ENCODE measurements around the gene CNGA1.

Gene CNGA1

DNA sequence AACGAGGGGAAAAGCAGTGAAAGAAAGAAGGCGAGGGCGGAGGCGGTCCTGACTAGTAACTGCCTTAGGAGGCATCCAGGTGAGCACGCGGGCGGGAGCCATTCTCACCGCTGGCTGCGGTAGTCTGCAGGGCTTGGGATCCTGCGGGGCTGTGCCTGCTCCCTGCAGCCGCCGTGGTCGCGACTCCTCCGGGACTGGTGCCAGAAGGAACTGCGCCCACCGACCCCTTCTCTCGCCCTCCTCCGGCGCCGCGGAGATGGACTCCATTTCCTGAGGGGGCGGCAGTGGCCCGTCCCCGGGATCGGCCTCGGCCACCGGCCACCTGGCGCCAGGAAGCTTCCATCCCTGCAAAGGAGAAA lies 102.6 kb downstream of the CNGA1 start:
- Histone ChIP-seq H3K9me2 (replicated peaks; ENCODE audit: low read depth, low read length) (no peaks in the 10 kb centered on the region), H3K36me3 (ENCODE audit: insufficient read depth, low read length) (no peaks in the 10 kb centered on the region), H3K4me2 (ENCODE audit: low read depth, low read length, poor library complexity, severe bottlenecking) (peak overlapping the region; percentile 99), H3K79me2 (ENCODE audit: insufficient read depth, low read length) (peaks cover 49% of the 10 kb centered on the region), H4K20me1 (ENCODE audit: insufficient read depth, low read length, poor library complexity, severe bottlenecking) (peaks cover 23% of the 10 kb centered on the region), H2AFZ (ENCODE audit: low read length) (peak overlapping the region; percentile 95), H3F3A (ENCODE audit: low read depth) (no peaks in the 10 kb centered on the region), H3K4me3 (ENCODE audit: low read length, poor library complexity, severe bottlenecking) (peak overlapping the region; percentile 92), H3K4me1 (ENCODE audit: insufficient read depth, low read length, poor library complexity, severe bottlenecking) (peaks cover 37% of the 10 kb centered on the region), H3K27me3 (ENCODE audit: insufficient read depth, low read length, poor library complexity, severe bottlenecking) (no peaks in the 10 kb centered on the region), H3K9me3 (ENCODE audit: insufficient read depth, low read depth, low read length) (no peaks in the 10 kb centered on the region), H3K9ac (ENCODE audit: low read depth, low read length, poor library complexity, severe bottlenecking) (peak overlapping the region; percentile 82)
- TF ChIP-seq, protein P1, sequence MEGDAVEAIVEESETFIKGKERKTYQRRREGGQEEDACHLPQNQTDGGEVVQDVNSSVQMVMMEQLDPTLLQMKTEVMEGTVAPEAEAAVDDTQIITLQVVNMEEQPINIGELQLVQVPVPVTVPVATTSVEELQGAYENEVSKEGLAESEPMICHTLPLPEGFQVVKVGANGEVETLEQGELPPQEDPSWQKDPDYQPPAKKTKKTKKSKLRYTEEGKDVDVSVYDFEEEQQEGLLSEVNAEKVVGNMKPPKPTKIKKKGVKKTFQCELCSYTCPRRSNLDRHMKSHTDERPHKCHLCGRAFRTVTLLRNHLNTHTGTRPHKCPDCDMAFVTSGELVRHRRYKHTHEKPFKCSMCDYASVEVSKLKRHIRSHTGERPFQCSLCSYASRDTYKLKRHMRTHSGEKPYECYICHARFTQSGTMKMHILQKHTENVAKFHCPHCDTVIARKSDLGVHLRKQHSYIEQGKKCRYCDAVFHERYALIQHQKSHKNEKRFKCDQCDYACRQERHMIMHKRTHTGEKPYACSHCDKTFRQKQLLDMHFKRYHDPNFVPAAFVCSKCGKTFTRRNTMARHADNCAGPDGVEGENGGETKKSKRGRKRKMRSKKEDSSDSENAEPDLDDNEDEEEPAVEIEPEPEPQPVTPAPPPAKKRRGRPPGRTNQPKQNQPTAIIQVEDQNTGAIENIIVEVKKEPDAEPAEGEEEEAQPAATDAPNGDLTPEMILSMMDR (conservative IDR thresholded peaks at IDR 0.05; ENCODE audit: low read length), result no peak
- no peak for TF ChIP-seq EZH2phosphoT487 (IDR thresholded peaks at IDR 0.05; ENCODE audit: borderline replicate concordance)

DNA sequence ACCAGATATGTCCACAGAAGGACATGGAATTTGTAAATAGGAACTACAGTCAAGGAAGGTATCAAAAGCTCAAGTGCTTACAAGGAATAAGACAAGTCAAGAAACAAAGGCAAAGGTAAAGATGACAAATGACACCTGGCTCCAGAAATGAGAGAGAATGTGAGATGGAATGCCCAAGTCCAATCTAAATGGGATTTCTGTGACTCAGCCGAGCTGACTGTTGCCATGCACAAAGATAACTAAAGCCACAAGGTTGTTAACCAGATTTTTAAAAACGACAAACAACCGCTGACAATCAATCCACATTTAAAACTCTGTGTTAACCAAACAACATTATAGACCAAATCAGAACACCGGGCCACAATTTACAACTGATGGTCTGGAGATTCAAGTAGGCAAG lies 103.2 kb downstream of the CNGA1 start:
- Histone ChIP-seq H3K79me2 (ENCODE audit: insufficient read depth, low read length) (peaks cover 52% of the 10 kb centered on the region), H3K27me3 (ENCODE audit: insufficient read depth, low read length, poor library complexity, severe bottlenecking) (no peaks in the 10 kb centered on the region), H3K4me2 (ENCODE audit: low read depth, low read length, poor library complexity, severe bottlenecking) (peak overlapping the region; percentile 99), H3K9me2 (replicated peaks; ENCODE audit: low read depth, low read length) (no peaks in the 10 kb centered on the region), H3K9ac (ENCODE audit: low read depth, low read length, poor library complexity, severe bottlenecking) (peak overlapping the region; percentile 82), H3F3A (ENCODE audit: low read depth) (no peaks in the 10 kb centered on the region), H3K36me3 (ENCODE audit: insufficient read depth, low read length) (no peaks in the 10 kb centered on the region), H3K9me3 (ENCODE audit: insufficient read depth, low read depth, low read length) (no peaks in the 10 kb centered on the region), H3K4me1 (ENCODE audit: insufficient read depth, low read length, poor library complexity, severe bottlenecking) (peaks cover 38% of the 10 kb centered on the region), H4K20me1 (ENCODE audit: insufficient read depth, low read length, poor library complexity, severe bottlenecking) (peaks cover 23% of the 10 kb centered on the region), H3K4me3 (ENCODE audit: low read length, poor library complexity, severe bottlenecking) (peak overlapping the region; percentile 92), H2AFZ (ENCODE audit: low read length) (peak overlapping the region; percentile 95)
- TF ChIP-seq EZH2phosphoT487 (IDR thresholded peaks at IDR 0.05; ENCODE audit: borderline replicate concordance), result no peak
- TF ChIP-seq, protein P1 (conservative IDR thresholded peaks at IDR 0.05; ENCODE audit: low read length), result no peak

DNA sequence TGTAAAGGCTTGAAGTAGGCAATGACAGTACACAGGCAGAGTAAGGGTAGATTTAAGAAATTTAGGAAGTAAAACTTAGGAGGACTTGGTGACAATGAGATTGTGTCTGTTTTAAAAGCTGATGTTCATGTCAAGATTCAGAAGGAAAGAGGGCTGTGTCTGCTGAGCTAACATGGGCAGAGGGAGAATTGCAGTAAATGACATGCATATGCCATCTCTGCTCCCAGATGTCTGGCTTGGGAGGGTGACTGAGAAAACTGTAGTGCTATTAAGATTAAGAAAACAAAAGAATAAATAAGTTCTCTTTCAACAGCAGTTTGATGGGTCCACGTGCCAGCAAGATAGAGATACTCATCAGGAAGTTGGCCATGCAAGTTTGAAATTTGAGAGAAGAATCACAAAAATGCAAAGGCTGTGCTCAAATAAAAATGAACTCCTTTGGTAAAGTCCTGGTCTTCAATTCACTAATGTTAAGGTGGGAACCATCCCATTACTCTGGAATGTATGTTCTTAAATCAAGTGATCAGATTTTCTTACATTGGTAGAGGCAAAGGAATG lies 109.3 kb downstream of the CNGA1 start:
- H3K36me3 ChIP-seq (ENCODE audit: insufficient read depth, low read length), result peaks cover 11% of the 10 kb centered on the region; the same call in 1 of the 2 replicates
- peaks cover 60% of the 10 kb centered on the region for H3K79me2 ChIP-seq (ENCODE audit: insufficient read depth, low read length)
- H3K9me2 ChIP-seq (replicated peaks; ENCODE audit: low read depth, low read length), result no peaks in the 10 kb centered on the region

More for the DNA sequence above, 109.3 kb downstream of the CNGA1 start:
- no peak overlapping the region for H3K9ac ChIP-seq (ENCODE audit: low read depth, low read length, poor library complexity, severe bottlenecking)
- peaks cover 56% of the 10 kb centered on the region for H3K4me1 ChIP-seq (ENCODE audit: insufficient read depth, low read length, poor library complexity, severe bottlenecking)
- TF ChIP-seq, protein P1 (conservative IDR thresholded peaks at IDR 0.05; ENCODE audit: low read length), result no peak
- no peak for TF ChIP-seq EZH2phosphoT487 (IDR thresholded peaks at IDR 0.05; ENCODE audit: borderline replicate concordance)
- H4K20me1 ChIP-seq (ENCODE audit: insufficient read depth, low read length, poor library complexity, severe bottlenecking), result peaks cover 39% of the 10 kb centered on the region
- H3F3A ChIP-seq (ENCODE audit: low read depth), result no peaks in the 10 kb centered on the region
- H3K4me3 ChIP-seq (ENCODE audit: low read length, poor library complexity, severe bottlenecking), result peak overlapping the region; percentile 36
- no peaks in the 10 kb centered on the region for H3K9me3 ChIP-seq (ENCODE audit: insufficient read depth, low read depth, low read length)
- no peaks in the 10 kb centered on the region for H3K27me3 ChIP-seq (ENCODE audit: insufficient read depth, low read length, poor library complexity, severe bottlenecking)
- peak overlapping the region; percentile 52 for H3K4me2 ChIP-seq (ENCODE audit: low read depth, low read length, poor library complexity, severe bottlenecking)
- H2AFZ ChIP-seq (ENCODE audit: low read length), result no peak overlapping the region

Data from Loucy (cell line).